GM10266 (cell line): ENCODE results near the gene CACNG4.

Experiments
- DNase-seq: peaks from one replicate; pipeline ENCODE4 v3.0.0; 2012; ENCODE audit errors: extremely low spot score
- CTCF ChIP-seq: IDR thresholded peaks from 2 replicates; pipeline ENCODE4 v1.5.1; 2012; ENCODE audit warnings: mild to moderate bottlenecking, low read depth; ENCODE audit not compliant: control insufficient read depth, insufficient read depth; ENCODE audit errors: missing control alignments

Gene CACNG4

GRCh38 chr17:66963521-66963908 is 992 bp upstream of the CACNG4 start:
- no peak for TF ChIP-seq CTCF
- no peak for DNase-seq

- DNase-seq, result peak; percentile 81
- TF ChIP-seq CTCF, result no peak
Measured at GRCh38 chr17:66964930-66965800, 658 bp downstream of the CACNG4 start.

GRCh38 chr17:66965801-66966262 is 1.3 kb downstream of the CACNG4 start:
- DNase-seq, result peak; percentile 59
- TF ChIP-seq CTCF, result no peak

GRCh38 chr17:66966298-66966697 is 1.8 kb downstream of the CACNG4 start:
- DNase-seq, result no peak
- no peak for TF ChIP-seq CTCF

GRCh38 chr17:66966704-66967418 is 2.4 kb downstream of the CACNG4 start:
- no peak for DNase-seq
- TF ChIP-seq CTCF, result no peak

GRCh38 chr17:66967837-66968543 is 3.5 kb downstream of the CACNG4 start:
- no peak for TF ChIP-seq CTCF
- no peak for DNase-seq

GRCh38 chr17:66968916-66969315 is 4.4 kb downstream of the CACNG4 start:
- no peak for TF ChIP-seq CTCF
- DNase-seq, result no peak
